ENCODE measurements around the gene CRK. TPM values are rescaled to one million over a fixed set of nuclear protein-coding genes. Genes with fewer than 3 reads are reported as not detected.

CRK gene
- total RNA-seq, 4 donors from 2014 or later: 72.7 to 98.4 (median 77.2) TPM

- peak overlapping the region in 2 of 4 donors; percentile 26 to 27 for H3K27ac ChIP-seq
- no peaks in the 10 kb centered on the region for H3K27me3 ChIP-seq
- peaks cover 0 to 26% (median 0%) of the 10 kb centered on the region in 3 donors for H3K4me1 ChIP-seq
- no peaks in the 10 kb centered on the region for H3K9me3 ChIP-seq
- no peak overlapping the region for H3K4me3 ChIP-seq
- peaks cover 0 to 100% of the 10 kb centered on the region in 2 donors for H3K36me3 ChIP-seq
- 88% methylated on average over 5 of the region's 15 CpGs; no CpG with 5 or more reads in 1 of the 2 donors for WGBS, 2 donors (ENCODE audit: low coverage in 1 of 2)
- ATAC-seq: no peak
- TF ChIP-seq POLR2AphosphoS5 (IDR thresholded peaks at IDR 0.05) (no peak), EP300 (IDR thresholded peaks at IDR 0.05) (no peak), POLR2A (IDR thresholded peaks at IDR 0.05) (no peak), CTCF (IDR thresholded peaks at IDR 0.05) (no peak)
Observed at GRCh38 chr17:1471490-1471889, 15.5 kb upstream of the CRK start.

GRCh38 chr17:1470755-1471462 lies 14.9 kb upstream of the CRK start:
- H3K4me1 ChIP-seq: peaks cover 0 to 20% (median 0%) of the 10 kb centered on the region in 3 donors
- no peak for ATAC-seq
- WGBS, 2 donors (ENCODE audit: low coverage in 1 of 2): 68 to 70% methylated on average over 4 to 9 of the region's 25 CpGs
- H3K9me3 ChIP-seq: no peaks in the 10 kb centered on the region
- H3K27me3 ChIP-seq: no peaks in the 10 kb centered on the region
- peak overlapping the region in 2 of 4 donors; percentile 16 to 27 for H3K27ac ChIP-seq
- no peak overlapping the region for H3K4me3 ChIP-seq
- H3K36me3 ChIP-seq: peaks cover 0 to 100% of the 10 kb centered on the region in 2 donors
- no peak for TF ChIP-seq CTCF (IDR thresholded peaks at IDR 0.05)

- no peak for TF ChIP-seq POLR2AphosphoS5 (IDR thresholded peaks at IDR 0.05)
- TF ChIP-seq CTCF (IDR thresholded peaks at IDR 0.05): no peak
- no peak for TF ChIP-seq EP300 (IDR thresholded peaks at IDR 0.05)
- TF ChIP-seq POLR2A (IDR thresholded peaks at IDR 0.05): no peak
- peaks cover 0 to 100% of the 10 kb centered on the region in 2 donors for H3K36me3 ChIP-seq
- no peaks in the 10 kb centered on the region for H3K9me3 ChIP-seq
- peak overlapping the region in 2 of 4 donors; percentile 16 to 27 for H3K27ac ChIP-seq
- WGBS, 2 donors (ENCODE audit: low coverage in 1 of 2): 56 to 73% methylated on average over 10 to 18 of the region's 33 CpGs
- ATAC-seq: no peak
- H3K4me3 ChIP-seq: no peak overlapping the region
- H3K4me1 ChIP-seq: peaks cover 0 to 13% (median 0%) of the 10 kb centered on the region in 3 donors
- H3K27me3 ChIP-seq: no peaks in the 10 kb centered on the region
Observed at GRCh38 chr17:1470071-1470754, 14.2 kb upstream of the CRK start.

- H3K4me3 ChIP-seq: no peak overlapping the region
- peaks cover 0 to 100% of the 10 kb centered on the region in 2 donors for H3K36me3 ChIP-seq
- 57 to 65% methylated on average over 20 of the region's 28 CpGs for WGBS, 2 donors (ENCODE audit: low coverage in 1 of 2)
- H3K4me1 ChIP-seq: peaks cover 0 to 5% (median 0%) of the 10 kb centered on the region in 3 donors
- no peaks in the 10 kb centered on the region for H3K27me3 ChIP-seq
- H3K27ac ChIP-seq: no peak overlapping the region
- no peak for TF ChIP-seq EP300 (IDR thresholded peaks at IDR 0.05)
- TF ChIP-seq POLR2AphosphoS5 (IDR thresholded peaks at IDR 0.05): no peak
- no peak for TF ChIP-seq POLR2A (IDR thresholded peaks at IDR 0.05)
- no peak for TF ChIP-seq CTCF (IDR thresholded peaks at IDR 0.05)
- no peak for ATAC-seq
- no peaks in the 10 kb centered on the region for H3K9me3 ChIP-seq
Observed at GRCh38 chr17:1469231-1469852, 13.3 kb upstream of the CRK start.

All from gastroesophageal sphincter (tissue), 4 donors.